Hematopoietic multipotent progenitor cell treated with erythropoietin and hydrocortisone succinate and interleukin-3 and kit ligand, for 15 days (in vitro differentiated cells): ENCODE measurements around the gene ZNF460.

Source experiments
- DNase-seq: peaks from one replicate; pipeline ENCODE4 v3.0.0-alpha.2; 2015; ENCODE audit warnings: low spot score

Gene ZNF460

GRCh38 chr19:57280962-57281400 lies 696 bp downstream of the ZNF460 start:
- DNase-seq, result peak; percentile 27

GRCh38 chr19:57282011-57282643 lies 1.8 kb downstream of the ZNF460 start:
- no peak for DNase-seq

- no peak for DNase-seq
Measured at GRCh38 chr19:57288373-57288772, 8.1 kb downstream of the ZNF460 start.

GRCh38 chr19:57290970-57291369 lies 10.7 kb downstream of the ZNF460 start:
- DNase-seq, result no peak

GRCh38 chr19:57292547-57292946 lies 12.3 kb downstream of the ZNF460 start:
- DNase-seq, result no peak

GRCh38 chr19:57293719-57294118 lies 13.4 kb downstream of the ZNF460 start:
- DNase-seq, result no peak

- DNase-seq, result peak; percentile 53
Measured at GRCh38 chr19:57302020-57302465, 21.8 kb downstream of the ZNF460 start.

GRCh38 chr19:57302727-57303401 lies 22.6 kb downstream of the ZNF460 start:
- no peak for DNase-seq

- no peak for DNase-seq
Measured at GRCh38 chr19:57305056-57305455, 24.8 kb downstream of the ZNF460 start.

GRCh38 chr19:57308514-57308913 lies 28.2 kb downstream of the ZNF460 start:
- DNase-seq, result no peak

- no peak for DNase-seq
Measured at GRCh38 chr19:57310792-57311191, 30.5 kb downstream of the ZNF460 start.

GRCh38 chr19:57314146-57314545 lies 33.9 kb downstream of the ZNF460 start:
- no peak for DNase-seq

- DNase-seq, result no peak
Measured at GRCh38 chr19:57317503-57317902, 37.2 kb downstream of the ZNF460 start.

- no peak for DNase-seq
Measured at GRCh38 chr19:57319869-57320179, 39.5 kb downstream of the ZNF460 start.

GRCh38 chr19:57320180-57321084 lies 40.1 kb downstream of the ZNF460 start, which contains the start of gene ZNF543:
ZNF543 (plus strand) TSS chr19:57320472; CDS start chr19:57320854, 382 bp downstream.
- peak; percentile 97 for DNase-seq

GRCh38 chr19:57321116-57321515 lies 40.8 kb downstream of the ZNF460 start:
- no peak for DNase-seq

- no peak for DNase-seq
Measured at GRCh38 chr19:57321751-57322150, 41.5 kb downstream of the ZNF460 start.

- no peak for DNase-seq
Measured at GRCh38 chr19:57324992-57325391, 44.7 kb downstream of the ZNF460 start.

- no peak for DNase-seq
Measured at GRCh38 chr19:57327993-57328392, 47.7 kb downstream of the ZNF460 start.

GRCh38 chr19:57334191-57334590 lies 53.9 kb downstream of the ZNF460 start:
- DNase-seq, result no peak

GRCh38 chr19:57338877-57339276 lies 58.6 kb downstream of the ZNF460 start:
- DNase-seq, result no peak

- no peak for DNase-seq
Measured at GRCh38 chr19:57342582-57342981, 62.3 kb downstream of the ZNF460 start.
